Parathyroid adenoma (tissue), 2 donors: ENCODE data around the gene MMEL1.

ENCODE experiments used
- H2AFZ ChIP-seq: fragments of 300-600 bp; sonication (generic); one replicate; pipeline ENCODE4 v1.7.0; 2017; ENCODE audit warnings: antibody characterized with exemption, mild to moderate bottlenecking
- H3K27ac ChIP-seq: fragments of 300-600 bp; sonication (generic); one replicate; pipeline ENCODE4 v1.7.0; 2017
- H3K27me3 ChIP-seq: fragments of 300-600 bp; sonication (generic); one replicate; pipeline ENCODE4 v1.7.0; 2017; ENCODE audit warnings: low read length; ENCODE audit not compliant: control insufficient read depth, insufficient read depth
- H3K36me3 ChIP-seq: fragments of 300-600 bp; sonication (generic); one replicate; pipeline ENCODE4 v1.7.0; 2017; ENCODE audit warnings: low read length; ENCODE audit not compliant: control insufficient read depth, insufficient read depth
- H3K4me1 ChIP-seq: fragments of 300-600 bp; sonication (generic); one replicate; pipeline ENCODE4 v1.7.0; 2017; ENCODE audit warnings: control low read depth
- H3K4me2 ChIP-seq: fragments of 300-600 bp; sonication (generic); one replicate; pipeline ENCODE4 v1.7.0; 2017; ENCODE audit warnings: low read length
- H3K4me3 ChIP-seq: fragments of 300-600 bp; sonication (generic); one replicate; pipeline ENCODE4 v1.7.0; 2017; ENCODE audit warnings: low read depth, low read length
- H3K79me2 ChIP-seq: fragments of 300-600 bp; sonication (generic); one replicate; pipeline ENCODE4 v1.7.0; 2017; ENCODE audit warnings: control low read depth
- H3K9ac ChIP-seq: fragments of 300-600 bp; sonication (generic); one replicate; pipeline ENCODE4 v1.7.0; 2017; ENCODE audit warnings: mild to moderate bottlenecking
- H3K9me3 ChIP-seq: fragments of 300-600 bp; sonication (generic); one replicate; pipeline ENCODE4 v1.7.0; 2017; ENCODE audit warnings: low read length; ENCODE audit not compliant: control insufficient read depth
- TF ChIP-seq, protein P1 (sequence below): fragments of 300-600 bp; sonication (generic); IDR thresholded peaks from one replicate; pipeline ENCODE4 v1.7.0; 2017; ENCODE audit warnings: antibody characterized with exemption, mild to moderate bottlenecking
- donor health status: primary hyperparathyroidism.

MMEL1 gene

DNA sequence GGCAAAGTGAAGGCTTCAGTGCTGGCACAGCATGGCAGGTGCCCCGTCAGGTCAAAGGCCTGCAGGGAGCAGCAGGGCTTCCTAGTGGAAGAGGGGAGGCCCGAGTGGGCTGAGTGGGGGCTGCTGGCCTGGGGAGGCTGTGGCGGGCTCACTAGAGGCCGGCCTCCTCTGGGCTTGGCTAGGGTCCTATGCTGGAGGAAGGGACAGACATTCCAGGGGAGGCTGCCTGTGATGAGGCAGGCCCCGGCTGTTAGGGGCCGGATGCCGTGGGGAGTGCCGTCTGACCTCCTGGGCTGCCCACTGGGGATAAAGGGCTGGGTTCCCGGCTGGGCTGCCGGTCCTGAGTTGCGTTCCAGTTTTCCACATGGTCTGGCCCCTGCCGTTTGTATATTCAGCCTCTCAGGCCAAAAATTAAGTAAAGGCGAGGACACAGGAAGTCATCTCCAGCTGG is 25.1 kb downstream of the MMEL1 start:
- no peak overlapping the region for H3K27ac ChIP-seq
- H3K27me3 ChIP-seq = no peaks in the 10 kb centered on the region
- H3K4me3 ChIP-seq = no peak overlapping the region
- no peak overlapping the region for H2AFZ ChIP-seq
- no peak overlapping the region for H3K9ac ChIP-seq
- TF ChIP-seq, protein P1, sequence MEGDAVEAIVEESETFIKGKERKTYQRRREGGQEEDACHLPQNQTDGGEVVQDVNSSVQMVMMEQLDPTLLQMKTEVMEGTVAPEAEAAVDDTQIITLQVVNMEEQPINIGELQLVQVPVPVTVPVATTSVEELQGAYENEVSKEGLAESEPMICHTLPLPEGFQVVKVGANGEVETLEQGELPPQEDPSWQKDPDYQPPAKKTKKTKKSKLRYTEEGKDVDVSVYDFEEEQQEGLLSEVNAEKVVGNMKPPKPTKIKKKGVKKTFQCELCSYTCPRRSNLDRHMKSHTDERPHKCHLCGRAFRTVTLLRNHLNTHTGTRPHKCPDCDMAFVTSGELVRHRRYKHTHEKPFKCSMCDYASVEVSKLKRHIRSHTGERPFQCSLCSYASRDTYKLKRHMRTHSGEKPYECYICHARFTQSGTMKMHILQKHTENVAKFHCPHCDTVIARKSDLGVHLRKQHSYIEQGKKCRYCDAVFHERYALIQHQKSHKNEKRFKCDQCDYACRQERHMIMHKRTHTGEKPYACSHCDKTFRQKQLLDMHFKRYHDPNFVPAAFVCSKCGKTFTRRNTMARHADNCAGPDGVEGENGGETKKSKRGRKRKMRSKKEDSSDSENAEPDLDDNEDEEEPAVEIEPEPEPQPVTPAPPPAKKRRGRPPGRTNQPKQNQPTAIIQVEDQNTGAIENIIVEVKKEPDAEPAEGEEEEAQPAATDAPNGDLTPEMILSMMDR = no peak
- no peaks in the 10 kb centered on the region for H3K79me2 ChIP-seq
- H3K36me3 ChIP-seq = no peaks in the 10 kb centered on the region
- no peaks in the 10 kb centered on the region for H3K4me1 ChIP-seq
- H3K4me2 ChIP-seq = no peak overlapping the region
- H3K9me3 ChIP-seq = no peaks in the 10 kb centered on the region

DNA sequence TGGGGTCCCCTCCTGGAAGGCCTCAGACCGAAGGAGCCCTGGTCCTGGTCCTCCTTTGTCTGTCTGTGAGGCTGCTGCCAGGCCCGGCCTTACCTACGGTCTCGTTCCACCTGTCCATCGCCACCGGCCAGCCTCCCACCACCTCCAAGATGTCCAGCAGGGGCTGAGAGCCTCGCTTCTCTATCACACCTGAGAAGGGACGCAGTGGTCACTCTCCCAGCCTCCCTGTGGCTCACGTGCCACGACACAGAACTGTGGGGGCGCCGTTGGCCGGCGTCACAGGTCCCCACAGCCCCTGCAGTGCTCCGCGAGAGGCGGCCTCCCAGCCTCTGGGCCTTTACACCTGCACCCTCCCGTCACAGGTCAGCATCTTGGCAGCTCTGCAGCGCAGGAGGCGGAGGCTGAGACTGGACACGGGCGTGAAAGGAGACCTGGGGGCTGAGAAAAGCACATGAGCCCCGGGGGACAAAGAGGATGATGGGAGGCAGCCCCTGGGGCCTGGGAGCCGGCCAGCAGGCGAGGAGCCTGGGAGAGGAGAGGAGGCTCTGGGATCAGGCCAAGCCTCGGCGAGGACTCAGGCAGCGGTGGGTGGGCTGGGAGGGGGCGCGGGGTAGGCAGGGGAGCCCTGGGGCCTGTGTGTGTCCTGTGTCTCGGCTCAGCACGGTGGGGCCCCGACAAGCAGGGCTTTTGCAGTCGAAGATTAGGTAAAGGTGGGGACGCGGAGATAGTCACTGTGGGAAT is 25.8 kb downstream of the MMEL1 start:
- H3K27me3 ChIP-seq = no peaks in the 10 kb centered on the region
- TF ChIP-seq, protein P1 = no peak

GRCh38 chr1:2606396-2606880 is 26.4 kb downstream of the MMEL1 start:
- Histone ChIP-seq H3K27me3 (no peaks in the 10 kb centered on the region), H3K4me2 (no peak overlapping the region), H3K36me3 (no peaks in the 10 kb centered on the region), H3K4me1 (no peaks in the 10 kb centered on the region), H3K27ac (no peak overlapping the region), H3K9ac (no peak overlapping the region), H2AFZ (no peak overlapping the region), H3K9me3 (no peaks in the 10 kb centered on the region), H3K79me2 (no peaks in the 10 kb centered on the region), H3K4me3 (no peak overlapping the region)
- TF ChIP-seq, protein P1 = no peak

More for the DNA sequence above, 25.8 kb downstream of the MMEL1 start:
- Histone ChIP-seq H3K36me3 (no peaks in the 10 kb centered on the region), H3K4me2 (no peak overlapping the region), H3K4me3 (no peak overlapping the region), H3K9me3 (no peaks in the 10 kb centered on the region), H3K79me2 (no peaks in the 10 kb centered on the region), H3K4me1 (no peaks in the 10 kb centered on the region), H2AFZ (no peak overlapping the region), H3K9ac (no peak overlapping the region), H3K27ac (no peak overlapping the region)

DNA sequence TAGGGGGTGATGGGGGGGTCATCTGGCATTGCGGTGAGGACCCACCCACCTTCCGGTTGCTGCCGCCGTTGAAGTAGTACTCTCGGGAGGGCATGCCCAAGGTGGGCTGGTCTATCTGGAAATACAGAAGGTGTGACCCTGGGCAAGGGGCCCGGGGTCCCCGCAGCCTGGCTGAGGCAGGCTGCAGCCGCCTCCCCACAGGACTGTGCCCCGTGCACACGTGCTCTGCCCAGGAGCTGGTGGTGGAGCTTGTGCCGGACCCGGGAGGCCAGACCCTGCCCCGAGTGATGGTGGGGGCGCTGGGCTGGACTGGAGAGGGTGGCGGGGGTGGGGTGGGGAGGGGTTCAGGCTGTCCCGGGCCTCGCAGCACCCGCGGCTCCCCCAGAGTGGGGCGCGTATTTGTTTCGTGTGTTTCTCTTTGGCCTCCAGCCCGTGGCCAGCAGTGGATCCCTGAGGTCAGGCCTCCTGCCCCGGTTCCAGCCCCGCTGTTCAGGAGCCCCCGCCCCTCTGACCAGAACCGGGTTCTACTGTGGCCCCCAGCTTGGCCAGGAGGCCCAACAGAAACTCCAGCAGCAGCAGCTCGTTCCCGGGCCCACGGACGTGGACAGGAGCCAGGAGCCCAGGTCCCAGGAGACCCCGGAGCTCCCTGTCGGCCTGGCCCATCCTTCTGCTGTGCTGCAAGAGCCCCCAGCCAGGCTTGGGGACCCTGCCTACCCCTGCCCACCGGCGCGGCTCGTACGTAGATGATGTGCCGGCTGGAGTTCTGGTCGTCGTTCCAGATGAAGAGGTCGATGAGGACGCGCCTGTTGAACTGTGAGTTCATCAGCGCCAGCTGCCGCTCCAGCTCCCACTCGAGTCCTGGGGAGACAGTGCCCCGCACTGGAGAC is 27.1 kb downstream of the MMEL1 start:
- no peak overlapping the region for H3K27ac ChIP-seq
- no peak overlapping the region for H3K9ac ChIP-seq
- TF ChIP-seq, protein P1 = no peak
- H3K4me1 ChIP-seq = no peaks in the 10 kb centered on the region
- no peak overlapping the region for H3K4me3 ChIP-seq
- H2AFZ ChIP-seq = no peak overlapping the region
- H3K79me2 ChIP-seq = no peaks in the 10 kb centered on the region
- H3K36me3 ChIP-seq = no peaks in the 10 kb centered on the region
- H3K9me3 ChIP-seq = no peaks in the 10 kb centered on the region
- H3K27me3 ChIP-seq = no peaks in the 10 kb centered on the region
- no peak overlapping the region for H3K4me2 ChIP-seq
